SU-DHL-6 (cell line): Measurements from ENCODE around the gene ADK.

Experiments
- EZH2phosphoT487 ChIP-seq: fragments of 200-600 bp; sonication (generic), shearing (Covaris generic); conservative IDR thresholded peaks from 2 replicates; pipeline ENCODE4 v1.6.1; 2018; ENCODE audit warnings: mild to moderate bottlenecking, antibody characterized with exemption, low read length, moderate library complexity, mixed read lengths
- TF ChIP-seq, protein P1 (sequence below): fragments of 200-600 bp; sonication (generic); IDR thresholded peaks from one replicate; pipeline ENCODE4 v1.5.1; 2017; ENCODE audit warnings: antibody characterized with exemption, mild to moderate bottlenecking, low read length, moderate library complexity; ENCODE audit not compliant: insufficient read depth, poor library complexity, severe bottlenecking

GRCh38 chr10:74122060-74122459, 29.0 kb upstream of the ADK start:
- TF ChIP-seq, protein P1, sequence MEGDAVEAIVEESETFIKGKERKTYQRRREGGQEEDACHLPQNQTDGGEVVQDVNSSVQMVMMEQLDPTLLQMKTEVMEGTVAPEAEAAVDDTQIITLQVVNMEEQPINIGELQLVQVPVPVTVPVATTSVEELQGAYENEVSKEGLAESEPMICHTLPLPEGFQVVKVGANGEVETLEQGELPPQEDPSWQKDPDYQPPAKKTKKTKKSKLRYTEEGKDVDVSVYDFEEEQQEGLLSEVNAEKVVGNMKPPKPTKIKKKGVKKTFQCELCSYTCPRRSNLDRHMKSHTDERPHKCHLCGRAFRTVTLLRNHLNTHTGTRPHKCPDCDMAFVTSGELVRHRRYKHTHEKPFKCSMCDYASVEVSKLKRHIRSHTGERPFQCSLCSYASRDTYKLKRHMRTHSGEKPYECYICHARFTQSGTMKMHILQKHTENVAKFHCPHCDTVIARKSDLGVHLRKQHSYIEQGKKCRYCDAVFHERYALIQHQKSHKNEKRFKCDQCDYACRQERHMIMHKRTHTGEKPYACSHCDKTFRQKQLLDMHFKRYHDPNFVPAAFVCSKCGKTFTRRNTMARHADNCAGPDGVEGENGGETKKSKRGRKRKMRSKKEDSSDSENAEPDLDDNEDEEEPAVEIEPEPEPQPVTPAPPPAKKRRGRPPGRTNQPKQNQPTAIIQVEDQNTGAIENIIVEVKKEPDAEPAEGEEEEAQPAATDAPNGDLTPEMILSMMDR = no peak
- TF ChIP-seq EZH2phosphoT487 = no peak
